Measurements from ENCODE around the gene RUFY3. TPM values are rescaled to one million over a fixed set of nuclear protein-coding genes. Genes with fewer than 3 reads are reported as not detected.

Gene RUFY3
- 10 to 100 TPM; 75.1 to 91.2 TPM for total RNA-seq
- 75.2 TPM for polyA plus RNA-seq (2013, experiment 1 of 2)
- 85.9 TPM for polyA plus RNA-seq (2013, experiment 2 of 2)
- long read RNA-seq, experiment 1, partial matches to known transcripts = 7 of 14 reads
- long read RNA-seq, experiment 1, other reads (novel, unspliced or antisense) = 7 of 14 reads
- long read RNA-seq, experiment 2, transcript RUFY3-203 (12 exons, 2,143 nt) = major isoform, 8 of 94 reads
- long read RNA-seq, experiment 2, partial matches to known transcripts = 8 of 94 reads
- long read RNA-seq, experiment 2, other reads (novel, unspliced or antisense) = 75 of 94 reads
- long read RNA-seq, experiment 3, partial matches to known transcripts = 2 of 8 reads
- long read RNA-seq, experiment 3, other reads (novel, unspliced or antisense) = 6 of 8 reads
- long read RNA-seq, experiment 4, partial matches to known transcripts = 1 of 1 reads
- long read RNA-seq, experiment 4, other reads (novel, unspliced or antisense) = 0 of 1 reads

GRCh38 chr4:70721747-70722146 is at the start of gene RUFY3:
Gene RUFY3, plus strand, starts transcription at chr4:70721964. Its CDS starts 610 bp downstream, at chr4:70722574.
- H3K27me3 ChIP-seq (ENCODE audit: control insufficient read depth, insufficient read depth, low read length, poor library complexity, severe bottlenecking) = no peaks in the 10 kb centered on the region
- no peak within 1 kb of the TSS for H3K4me3 ChIP-seq (ENCODE audit: low read length)
- Mint-ChIP-seq H3K9me3 (no peaks in the 10 kb centered on the region), H3K4me3 (no peak within 1 kb of the TSS), H3K27me3 (ENCODE audit: insufficient read depth) (no peaks in the 10 kb centered on the region), H3K36me3 (ENCODE audit: low read depth) (no peaks in the 10 kb centered on the region), H3K27ac (peak within 1 kb of the TSS; percentile 64), H3K4me1 (peaks cover 25% of the 10 kb centered on the region)
- H3K27ac ChIP-seq (ENCODE audit: low read depth, low read length) = peak within 1 kb of the TSS; percentile 65
- no peaks in the 10 kb centered on the region for H3K4me1 ChIP-seq (ENCODE audit: control insufficient read depth, insufficient read depth, low read length)
- H3K36me3 ChIP-seq (ENCODE audit: control insufficient read depth, insufficient read depth, low read length) = no peaks in the 10 kb centered on the region
- whole genome bisulfite sequencing, 2 experiments (ENCODE audit: insufficient coverage in 1 of 2, insufficient read length in 1 of 2) = 70 to 75% methylated on average over 3 of the region's 3 CpGs
- DNase-seq = no peak
- no peaks in the 10 kb centered on the region for H3K9me3 ChIP-seq (ENCODE audit: control insufficient read depth, low read length)
- TF ChIP-seq CTCF (conservative IDR thresholded peaks at IDR 0.05) = no peak
- H3K9ac ChIP-seq (ENCODE audit: extremely low read depth, low read length, poor library complexity, severe bottlenecking) = no peak within 1 kb of the TSS

- H3K4me3 ChIP-seq (ENCODE audit: low read length) = no peak overlapping the region
- H3K9ac ChIP-seq (ENCODE audit: extremely low read depth, low read length, poor library complexity, severe bottlenecking) = no peak overlapping the region
- no peaks in the 10 kb centered on the region for H3K9me3 ChIP-seq (ENCODE audit: control insufficient read depth, low read length)
- TF ChIP-seq CTCF (conservative IDR thresholded peaks at IDR 0.05) = no peak
- H3K27me3 ChIP-seq (ENCODE audit: control insufficient read depth, insufficient read depth, low read length, poor library complexity, severe bottlenecking) = peaks cover 15% of the 10 kb centered on the region
- no peaks in the 10 kb centered on the region for H3K4me1 ChIP-seq (ENCODE audit: control insufficient read depth, insufficient read depth, low read length)
- H3K4me1 Mint-ChIP-seq = no peaks in the 10 kb centered on the region
- no peak overlapping the region for H3K27ac Mint-ChIP-seq
- H3K27ac ChIP-seq (ENCODE audit: low read depth, low read length) = no peak overlapping the region
- peaks cover 5% of the 10 kb centered on the region for H3K27me3 Mint-ChIP-seq (ENCODE audit: insufficient read depth)
- H3K4me3 Mint-ChIP-seq = no peak overlapping the region
- H3K36me3 ChIP-seq (ENCODE audit: control insufficient read depth, insufficient read depth, low read length) = no peaks in the 10 kb centered on the region
- DNase-seq = no peak
- H3K9me3 Mint-ChIP-seq = no peaks in the 10 kb centered on the region
- no peaks in the 10 kb centered on the region for H3K36me3 Mint-ChIP-seq (ENCODE audit: low read depth)
Measured at GRCh38 chr4:70674191-70674590, 47.6 kb upstream of the RUFY3 start.

- Mint-ChIP-seq H3K9me3 (no peaks in the 10 kb centered on the region), H3K36me3 (ENCODE audit: low read depth) (no peaks in the 10 kb centered on the region), H3K4me3 (no peak overlapping the region), H3K27me3 (ENCODE audit: insufficient read depth) (peaks cover 5% of the 10 kb centered on the region), H3K4me1 (no peaks in the 10 kb centered on the region), H3K27ac (no peak overlapping the region)
- Histone ChIP-seq H3K4me3 (ENCODE audit: low read length) (no peak overlapping the region), H3K9ac (ENCODE audit: extremely low read depth, low read length, poor library complexity, severe bottlenecking) (no peak overlapping the region), H3K9me3 (ENCODE audit: control insufficient read depth, low read length) (no peaks in the 10 kb centered on the region), H3K27ac (ENCODE audit: low read depth, low read length) (no peak overlapping the region), H3K27me3 (ENCODE audit: control insufficient read depth, insufficient read depth, low read length, poor library complexity, severe bottlenecking) (peaks cover 15% of the 10 kb centered on the region), H3K36me3 (ENCODE audit: control insufficient read depth, insufficient read depth, low read length) (no peaks in the 10 kb centered on the region), H3K4me1 (ENCODE audit: control insufficient read depth, insufficient read depth, low read length) (no peaks in the 10 kb centered on the region)
- WGBS, 2 experiments (ENCODE audit: insufficient coverage in 1 of 2, insufficient read length in 1 of 2) = 95% methylated on average over 1 of the region's 1 CpG; no CpG with 5 or more reads in 1 of the 2 experiments
- DNase-seq = no peak
- no peak for TF ChIP-seq CTCF (conservative IDR thresholded peaks at IDR 0.05)
Measured at GRCh38 chr4:70674731-70675130, 47.0 kb upstream of the RUFY3 start.
